MCF 10A (cell line): ENCODE data around the gene LDB2. TPM values are rescaled to one million over a fixed set of nuclear protein-coding genes. Genes with fewer than 3 reads are reported as not detected.

Experiments
- BruUV-seq: library from RNA; stranded (reverse); fragments of 400-500 nt; replicated peaks from 2 replicates; lab custom pipeline; 2021; lab: Mats Ljungman, UMichigan
- CTCF ChIA-PET: fragments of 300-600 bp; sonication (Branson Sonifier 250); formaldehyde crosslinking; extraction: SDS; loops from one replicate; lab custom pipeline; 2021; ENCODE audit warnings: antibody characterized with exemption, inconsistent platforms; lab: Yijun Ruan, JAX
- POLR2A ChIA-PET: fragments of 300-600, 350-650 bp; sonication (Branson Sonifier 250); formaldehyde crosslinking; extraction: SDS; loops from one replicate; lab custom pipeline; 2020; ENCODE audit warnings: antibody characterized with exemption, inconsistent platforms; lab: Yijun Ruan, JAX
- DNase-seq: peaks from one replicate; pipeline ENCODE4 v3.0.0-alpha.2; 2018; ENCODE audit not compliant: unreplicated experiment
- H3K27ac Mint-ChIP-seq: one replicate; pipeline ENCODE4 v1.8.0; 2022; ENCODE audit warnings: mild to moderate bottlenecking, low read depth, mixed read lengths; ENCODE audit not compliant: unreplicated experiment
- H3K27me3 Mint-ChIP-seq: one replicate; pipeline ENCODE4 v1.8.0; 2022; ENCODE audit warnings: mixed read lengths; ENCODE audit not compliant: insufficient read depth, unreplicated experiment
- H3K36me3 Mint-ChIP-seq: one replicate; pipeline ENCODE4 v1.8.0; 2022; ENCODE audit warnings: mild to moderate bottlenecking, moderate library complexity, mixed read lengths; ENCODE audit not compliant: insufficient read depth, unreplicated experiment
- H3K4me1 Mint-ChIP-seq: one replicate; pipeline ENCODE4 v1.8.0; 2022; ENCODE audit warnings: mixed read lengths; ENCODE audit not compliant: insufficient read depth, unreplicated experiment
- H3K4me3 Mint-ChIP-seq: one replicate; pipeline ENCODE4 v1.8.0; 2022; ENCODE audit warnings: mild to moderate bottlenecking, moderate library complexity, mixed read lengths; ENCODE audit not compliant: unreplicated experiment
- H3K9me3 Mint-ChIP-seq: one replicate; pipeline ENCODE4 v1.8.0; 2022; ENCODE audit warnings: mixed read lengths; ENCODE audit not compliant: unreplicated experiment
- CTCF ChIP-seq: fragments of 200-600 bp; IDR thresholded peaks from one replicate; pipeline ENCODE4 v1.8.0; 2022; ENCODE audit warnings: antibody characterized with exemption, mild to moderate bottlenecking; ENCODE audit not compliant: unreplicated experiment
- intact Hi-C: fragments of 100-400 bp; cut with micrococcal nuclease; formaldehyde crosslinking; loops from 2 replicates; pipeline ENCODE4 v1.14.1; 2022
- total RNA-seq: library from RNA; stranded (reverse); gene quantifications from 2 replicates; pipeline ENCODE4 v1.2.3, GENCODE V29; 2022

Gene LDB2
- total RNA-seq, 1 experiment from 2014 or later, result not detected

- Mint-ChIP-seq H3K9me3 (no peaks in the 10 kb centered on the region), H3K4me1 (no peaks in the 10 kb centered on the region), H3K27ac (no peak overlapping the region), H3K27me3 (peaks cover 63% of the 10 kb centered on the region), H3K4me3 (no peak overlapping the region), H3K36me3 (no peaks in the 10 kb centered on the region)
- no TSS peak for BruUV-seq
- DNase-seq, result no peak
- intact Hi-C loops, result no loop called here
- no peak for TF ChIP-seq CTCF
- ChIA-PET CTCF (no interaction called here), POLR2A (interaction anchor here (1.2 kb wide), 1 partner anchor 527 kb away, joined by 4 read pairs; no protein-coding TSS in a partner anchor)
Measured at GRCh38 chr4:16715482-16715881, 183.0 kb downstream of the LDB2 start.

GRCh38 chr4:16714191-16714590, 184.3 kb downstream of the LDB2 start:
- POLR2A ChIA-PET, result no interaction called here
- intact Hi-C loops, result no loop called here

GRCh38 chr4:16713696-16714095, 184.7 kb downstream of the LDB2 start:
- H3K27ac Mint-ChIP-seq, result no peak overlapping the region
- no peak for TF ChIP-seq CTCF
- no peaks in the 10 kb centered on the region for H3K9me3 Mint-ChIP-seq
- H3K27me3 Mint-ChIP-seq, result peaks cover 52% of the 10 kb centered on the region
- ChIA-PET CTCF (interaction anchor here (1.1 kb wide), 2 partner anchors 12 to 611 kb away, joined by 3 to 4 read pairs; no protein-coding TSS in a partner anchor), POLR2A (no interaction called here)
- no TSS peak for BruUV-seq
- DNase-seq, result no peak
- no peaks in the 10 kb centered on the region for H3K4me1 Mint-ChIP-seq
- H3K36me3 Mint-ChIP-seq, result no peaks in the 10 kb centered on the region
- intact Hi-C loops, result no loop called here
- H3K4me3 Mint-ChIP-seq, result no peak overlapping the region

More at GRCh38 chr4:16714191-16714590, 184.3 kb downstream of the LDB2 start:
- H3K4me1 Mint-ChIP-seq, result no peaks in the 10 kb centered on the region
- CTCF ChIA-PET, result interaction anchor here (0.6 to 1.1 kb wide), 3 partner anchors 12 to 610 kb away, joined by 3 to 4 read pairs (median 3); no protein-coding TSS in a partner anchor
- no peak for TF ChIP-seq CTCF
- BruUV-seq, result no TSS peak
- H3K27me3 Mint-ChIP-seq, result peaks cover 52% of the 10 kb centered on the region
- H3K9me3 Mint-ChIP-seq, result no peaks in the 10 kb centered on the region
- no peak overlapping the region for H3K4me3 Mint-ChIP-seq
- DNase-seq, result no peak
- no peak overlapping the region for H3K27ac Mint-ChIP-seq
- no peaks in the 10 kb centered on the region for H3K36me3 Mint-ChIP-seq

- CTCF ChIA-PET, result interaction anchor here (1.1 kb wide), 2 partner anchors 12 to 611 kb away, joined by 3 to 4 read pairs; no protein-coding TSS in a partner anchor
- no peak for DNase-seq
- intact Hi-C loops, result no loop called here
- BruUV-seq, result no TSS peak
- Mint-ChIP-seq H3K4me1 (no peaks in the 10 kb centered on the region), H3K36me3 (no peaks in the 10 kb centered on the region), H3K4me3 (no peak overlapping the region), H3K27ac (no peak overlapping the region), H3K27me3 (peaks cover 53% of the 10 kb centered on the region), H3K9me3 (no peaks in the 10 kb centered on the region)
- POLR2A ChIA-PET, result no interaction called here
- no peak for TF ChIP-seq CTCF
Measured at GRCh38 chr4:16713271-16713670, 185.2 kb downstream of the LDB2 start.
